CD4-positive, alpha-beta memory T cell (primary cell): Measurements from ENCODE around the gene BTN1A1. TPM values are rescaled to one million over a fixed set of nuclear protein-coding genes. Genes with fewer than 3 reads are reported as not detected.

Source experiments
- polyA plus RNA-seq, 2 donors: library from polyadenylated mRNA; unstranded; fragments of 300-500 nt; fragmentation: Illumina TruSeq; gene quantifications; one replicate each; pipeline ENCODE4 v1.2.3, GENCODE V29; 2021
- total RNA-seq, 2 experiments: library from RNA; stranded (reverse); gene quantifications; one replicate each; pipeline ENCODE4 v1.2.3, GENCODE V29; 2021

The BTN1A1 gene
- total and polyA plus RNA-seq, 4 experiments from 2014 or later, result 0.08 TPM; not detected in 3

Other genes with a start within 250 kb of the BTN1A1 start
- 100 to 1,000 TPM; 315 to 323 TPM for gene BTN3A2, start 135.1 kb upstream of the BTN1A1 start, total RNA-seq
- gene BTN3A2, start 135.1 kb upstream of the BTN1A1 start, polyA plus RNA-seq, result 100 to 1,000 TPM in 1 of 2 donors, 10 to 100 TPM in 1; 68.1 to 126 TPM
- gene BTN2A2, start 117.2 kb upstream of the BTN1A1 start, total RNA-seq, result 10 to 100 TPM; 21.8 to 23.6 TPM
- gene BTN2A2, start 117.2 kb upstream of the BTN1A1 start, polyA plus RNA-seq, result 1 to 10 TPM; 3.3 to 4.0 TPM
- gene BTN3A1, start 98.0 kb upstream of the BTN1A1 start, total RNA-seq, result 100 to 1,000 TPM; 255 to 262 TPM
- 10 to 100 TPM; 50.4 to 68.0 TPM for gene BTN3A1, start 98.0 kb upstream of the BTN1A1 start, polyA plus RNA-seq
- 100 to 1,000 TPM; 211 to 215 TPM for gene BTN3A3, start 59.8 kb upstream of the BTN1A1 start, total RNA-seq
- 10 to 100 TPM; 72.7 to 72.9 TPM for gene BTN3A3, start 59.8 kb upstream of the BTN1A1 start, polyA plus RNA-seq
- gene BTN2A1, start 42.3 kb upstream of the BTN1A1 start, total RNA-seq, result 10 to 100 TPM; 57.0 to 62.8 TPM
- gene BTN2A1, start 42.3 kb upstream of the BTN1A1 start, polyA plus RNA-seq, result 10 to 100 TPM; 10.9 to 15.9 TPM
- 100 to 1,000 TPM; 102 to 105 TPM for gene HMGN4, start 38.1 kb downstream of the BTN1A1 start, total RNA-seq
- 100 to 1,000 TPM; 154 to 305 TPM for gene HMGN4, start 38.1 kb downstream of the BTN1A1 start, polyA plus RNA-seq
- gene ABT1, start 96.7 kb downstream of the BTN1A1 start, total RNA-seq, result 10 to 100 TPM; 33.5 to 34.8 TPM
- 10 to 100 TPM; 50.0 to 63.9 TPM for gene ABT1, start 96.7 kb downstream of the BTN1A1 start, polyA plus RNA-seq
- gene ZNF322, start 159.4 kb downstream of the BTN1A1 start, total RNA-seq, result 10 to 100 TPM; 19.6 to 23.1 TPM
- 1 to 10 TPM; 3.3 to 6.0 TPM for gene ZNF322, start 159.4 kb downstream of the BTN1A1 start, polyA plus RNA-seq